Fibroblast of skin of left biceps (primary cell): ENCODE measurements around the gene RCAN3.
"Not testable (repeated sequence)": the region's sequence is repeated elsewhere in the genome, so short reads cannot be mapped to it uniquely, and the experiment has no call there.

Experiments
- DNase-seq, 2 experiments: peaks; one replicate each; pipeline ENCODE4 v3.0.0-alpha.2; 2013; ENCODE audit warnings: low read depth in 2 of 2

The RCAN3 gene

DNA sequence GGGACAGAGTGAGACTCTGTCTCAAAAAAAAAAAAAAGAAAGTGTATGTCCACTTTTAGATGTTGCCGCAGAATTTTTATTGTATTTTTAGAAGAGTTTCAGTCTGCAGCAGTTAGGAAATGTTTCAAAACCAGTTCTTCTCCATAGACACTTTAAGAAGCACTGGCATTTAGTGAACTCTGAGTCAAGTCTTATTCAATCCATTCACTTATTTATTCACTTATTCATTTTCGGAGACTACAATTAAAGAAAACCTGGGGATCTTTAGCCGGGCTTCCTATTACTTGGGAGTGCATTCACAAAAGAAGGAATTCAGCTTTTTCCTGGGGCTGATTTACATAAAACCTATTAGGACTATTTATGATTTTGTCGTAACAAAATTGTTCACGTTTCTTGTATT is 12.3 kb downstream of the RCAN3 start:
- DNase-seq, result no peak

DNA sequence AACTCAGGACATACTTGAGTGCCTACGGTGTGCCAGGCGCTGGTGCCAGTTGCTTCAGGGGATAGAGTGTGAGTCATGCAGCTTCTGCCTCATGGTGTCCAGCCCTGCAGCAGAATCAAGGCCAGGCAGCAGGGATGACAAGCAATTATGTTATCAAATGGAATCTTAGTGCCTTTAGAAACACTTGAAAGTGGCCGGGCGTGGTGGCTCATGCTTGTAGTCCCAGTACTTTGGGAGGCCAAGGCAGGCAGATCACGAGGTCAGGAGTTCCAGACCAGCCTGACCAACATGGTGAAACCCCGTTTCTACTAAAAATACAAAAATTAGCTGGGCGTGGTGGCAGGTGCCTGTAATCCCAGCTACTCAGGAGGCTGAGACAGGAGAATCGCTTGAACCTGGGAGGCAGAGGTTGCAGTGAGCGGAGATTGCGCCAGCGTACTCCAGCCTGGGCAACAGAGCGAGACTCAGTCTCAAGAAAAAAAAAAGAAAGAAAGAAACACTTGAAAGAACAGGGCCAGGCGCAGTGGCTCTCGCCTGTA is 13.1 kb downstream of the RCAN3 start:
- DNase-seq, result not testable (repeated sequence)

DNA sequence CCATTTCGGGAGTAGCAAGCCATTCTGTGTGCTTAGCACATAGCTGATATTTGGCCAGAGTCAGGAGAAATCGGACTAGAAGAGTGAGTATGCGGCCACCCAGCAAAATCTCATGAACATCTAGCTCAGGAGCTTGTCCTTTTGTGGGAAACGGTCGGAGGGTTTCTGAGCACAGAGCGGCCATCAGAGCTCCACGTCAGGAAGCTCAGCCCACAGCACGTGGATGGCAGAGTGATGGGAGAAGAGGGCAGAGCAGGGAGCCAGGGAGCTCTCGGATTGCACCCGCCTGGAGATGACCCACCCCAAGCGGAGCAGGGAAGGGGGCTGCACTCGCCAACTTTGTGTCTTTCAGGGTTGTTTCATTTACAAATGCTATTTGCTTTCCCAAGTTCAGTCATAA is 13.9 kb downstream of the RCAN3 start:
- DNase-seq, result no peak

DNA sequence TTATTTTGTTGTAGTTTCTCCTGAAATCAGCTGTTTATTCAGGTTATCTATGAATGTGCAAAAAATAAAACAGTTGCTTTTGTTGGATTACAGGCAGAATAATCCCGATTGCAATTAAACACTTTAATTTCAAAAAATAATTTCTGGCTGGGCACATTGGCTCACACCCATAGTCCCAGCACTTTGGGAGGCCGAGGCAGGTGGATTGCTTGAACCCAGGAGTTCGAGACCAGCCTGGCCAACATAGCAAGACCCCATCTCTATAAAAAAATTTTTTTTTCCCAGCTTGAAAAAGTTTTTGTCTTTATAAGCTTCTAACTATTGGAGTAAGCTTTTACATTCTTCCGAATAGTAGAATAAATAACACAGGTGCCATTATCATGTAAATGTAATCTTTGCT is 15.3 kb downstream of the RCAN3 start:
- DNase-seq, result no peak

DNA sequence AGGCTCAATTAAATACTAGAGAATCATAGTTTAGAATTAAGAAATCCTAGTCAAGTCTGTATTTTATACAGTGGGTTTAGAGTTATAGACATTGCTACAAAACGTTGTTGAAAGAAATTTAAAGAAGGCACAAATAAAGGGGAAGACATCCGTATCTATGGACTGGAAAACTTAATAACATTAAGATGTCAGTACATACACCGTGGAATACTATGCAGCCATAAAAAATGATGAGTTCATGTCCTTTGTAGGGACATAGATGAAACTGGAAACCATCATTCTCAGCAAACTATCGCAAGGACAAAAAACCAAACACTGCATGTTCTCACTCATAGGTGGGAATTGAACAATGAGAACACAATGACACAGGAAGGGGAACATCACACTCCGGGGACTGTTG is 17.6 kb downstream of the RCAN3 start:
- not testable (repeated sequence) for DNase-seq

GRCh38 chr1:24525606-24526005 is 23.0 kb downstream of the RCAN3 start:
- no peak for DNase-seq

DNA sequence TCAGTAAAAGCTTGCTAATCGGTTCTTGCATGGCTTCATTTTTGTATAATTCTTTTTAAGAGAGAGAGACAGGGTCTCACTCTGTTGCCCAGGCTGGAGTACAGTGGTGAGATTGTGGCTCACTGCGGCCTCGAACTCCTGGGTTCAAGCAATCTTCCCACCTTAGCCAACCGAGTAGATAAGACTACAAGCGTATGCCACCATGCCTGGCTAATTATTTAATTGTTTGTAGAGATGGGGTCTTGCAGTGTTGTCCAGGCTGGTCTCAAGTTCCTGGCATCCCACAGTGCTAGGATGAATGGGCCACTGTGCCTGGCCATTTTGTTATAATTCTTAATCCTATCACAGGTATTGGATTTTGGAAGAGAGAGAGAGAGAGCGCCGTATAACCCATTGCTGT is 23.4 kb downstream of the RCAN3 start:
- no peak for DNase-seq

GRCh38 chr1:24526940-24527542 is 24.4 kb downstream of the RCAN3 start:
- no peak for DNase-seq

- no peak for DNase-seq
Measured at GRCh38 chr1:24528744-24529143, 26.1 kb downstream of the RCAN3 start.

DNA sequence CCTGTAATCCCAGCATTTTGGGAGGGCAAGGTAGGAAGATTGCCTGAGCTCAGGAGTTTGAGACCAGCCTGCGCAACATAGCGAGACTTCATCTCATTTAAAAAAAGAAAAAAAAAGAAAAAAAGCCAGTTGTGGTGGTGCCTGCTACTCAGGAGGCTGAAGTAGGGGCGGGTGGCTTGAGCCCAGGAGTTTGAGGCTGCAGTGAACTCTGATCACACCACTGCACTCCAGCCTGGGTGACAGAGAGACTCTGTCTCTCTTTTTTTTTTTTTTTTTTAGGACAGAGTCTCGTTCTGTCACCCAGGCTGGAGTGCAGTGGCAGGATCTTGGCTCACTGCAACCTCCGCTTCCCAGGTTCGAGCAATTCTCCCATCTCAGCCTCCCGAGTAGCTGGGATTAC is 26.7 kb downstream of the RCAN3 start:
- DNase-seq, result not testable (repeated sequence)

DNA sequence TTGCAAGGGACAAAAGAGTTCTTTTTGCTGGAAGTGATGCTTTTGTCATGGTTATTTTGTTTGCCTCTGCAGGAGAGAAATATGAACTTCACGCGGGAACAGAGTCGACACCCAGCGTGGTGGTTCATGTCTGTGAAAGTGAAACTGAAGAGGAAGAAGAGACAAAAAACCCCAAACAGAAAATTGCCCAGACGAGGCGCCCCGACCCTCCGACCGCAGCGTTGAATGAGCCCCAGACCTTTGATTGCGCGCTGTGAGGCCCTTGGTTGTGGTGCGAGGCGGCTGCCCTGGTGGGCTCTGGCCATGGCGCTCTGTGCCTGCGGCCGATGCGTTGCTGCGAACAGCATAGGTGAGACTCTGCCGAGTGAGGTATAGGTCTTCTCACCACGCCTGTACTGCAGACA is 32.4 kb downstream of the RCAN3 start:
- DNase-seq, result no peak

GRCh38 chr1:24535778-24536177 is 33.1 kb downstream of the RCAN3 start:
- no peak for DNase-seq

DNA sequence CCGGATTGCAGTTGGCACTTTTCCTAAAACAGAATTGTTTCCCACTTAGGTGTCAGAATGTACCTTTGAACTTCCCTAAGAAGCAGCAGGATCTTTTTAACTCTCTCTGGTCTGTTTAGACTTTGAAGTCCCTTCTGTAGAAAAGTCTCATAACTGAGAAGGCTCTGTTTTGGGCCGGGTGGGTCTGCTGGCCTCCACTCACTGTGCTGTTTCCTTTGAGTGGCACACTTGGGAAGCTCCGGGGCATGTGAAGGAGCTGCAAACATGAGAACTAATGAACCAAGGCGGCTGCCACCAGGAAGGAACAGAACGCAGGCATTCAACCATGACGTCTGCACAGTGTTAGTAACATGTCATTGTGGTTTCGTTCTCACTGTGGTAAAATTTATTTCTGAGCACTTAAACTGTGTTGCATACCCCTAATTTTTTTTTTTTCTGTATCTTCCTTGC is 33.8 kb downstream of the RCAN3 start:
- DNase-seq, result peak in 1 of 2 experiments; percentile 3

GRCh38 chr1:24540051-24540905 is 37.6 kb downstream of the RCAN3 start:
- DNase-seq, result no peak

- DNase-seq, result peak in 1 of 2 experiments; percentile 4
Measured at GRCh38 chr1:24540906-24541710, 38.5 kb downstream of the RCAN3 start.

DNA sequence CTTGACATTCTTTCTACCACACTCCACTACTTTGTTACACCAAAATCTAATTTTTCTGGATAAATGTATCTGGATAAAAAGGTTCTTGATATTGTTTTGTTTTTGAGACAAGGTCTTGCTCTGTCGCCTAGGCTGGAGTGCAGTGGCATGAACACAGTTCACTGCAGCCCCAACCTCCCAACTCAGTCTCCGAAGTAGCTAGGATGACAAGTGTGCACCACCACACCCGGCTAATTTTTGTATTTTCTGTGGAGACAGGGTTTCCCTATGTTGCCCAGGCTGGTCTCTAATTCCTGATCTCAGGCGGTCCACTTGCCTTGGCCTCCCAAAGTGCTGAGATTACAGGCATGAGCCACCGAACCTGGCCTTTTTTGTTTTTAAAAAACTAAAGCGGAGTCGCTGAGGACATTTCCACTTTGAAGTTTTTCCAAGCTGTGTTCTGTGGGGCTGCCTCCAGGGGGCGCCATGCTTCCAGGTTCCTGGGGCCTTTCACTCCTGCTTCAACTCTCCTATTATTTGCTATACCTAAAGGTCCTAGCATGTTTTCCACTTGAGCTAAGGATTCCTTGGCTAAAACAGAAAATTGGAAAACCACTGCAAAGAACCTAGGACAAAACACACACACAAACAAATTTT is 39.2 kb downstream of the RCAN3 start:
- no peak for DNase-seq

DNA sequence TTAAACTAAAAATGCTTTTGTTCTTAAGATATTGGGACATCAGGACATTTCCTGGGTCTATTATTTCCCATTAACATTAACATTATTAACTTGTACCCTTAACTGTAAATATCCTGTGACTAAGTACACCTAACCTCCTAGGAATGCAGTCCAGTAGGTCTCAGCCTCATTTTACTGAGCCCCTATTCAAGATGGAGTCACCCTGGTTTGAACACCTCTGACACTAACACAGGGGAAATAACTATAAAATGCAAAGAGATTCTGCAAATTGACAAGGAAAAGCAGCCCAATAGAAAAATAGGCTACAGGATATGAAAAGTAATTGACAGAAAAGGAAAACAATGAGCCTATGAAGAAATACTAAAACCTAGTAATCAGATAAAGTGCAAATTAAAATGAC is 41.6 kb downstream of the RCAN3 start:
- DNase-seq, result no peak

GRCh38 chr1:24545662-24546061 is 43.0 kb downstream of the RCAN3 start:
- no peak for DNase-seq

GRCh38 chr1:24547195-24547594 is 44.6 kb downstream of the RCAN3 start:
- DNase-seq, result no peak

GRCh38 chr1:24548070-24548469 is 45.4 kb downstream of the RCAN3 start:
- no peak for DNase-seq

- DNase-seq, result not testable (repeated sequence)
Measured at GRCh38 chr1:24549210-24549609, 46.6 kb downstream of the RCAN3 start.
